GM18858 (cell line): Measurements from ENCODE around the gene GDF15.

ENCODE experiments used
- ATAC-seq: cut with Tn5 transposase; IDR thresholded peaks from one replicate; pipeline ENCODE4 v1.9.1; 2021; ENCODE audit not compliant: unreplicated experiment

Gene GDF15

GRCh38 chr19:18428787-18429674 lies 43.1 kb downstream of the GDF15 start:
- no peak for ATAC-seq

- no peak for ATAC-seq
Observed at GRCh38 chr19:18429717-18430416, 43.9 kb downstream of the GDF15 start.

GRCh38 chr19:18430417-18431144 lies 44.6 kb downstream of the GDF15 start:
- ATAC-seq: no peak

- no peak for ATAC-seq
Observed at GRCh38 chr19:18431351-18432197, 45.6 kb downstream of the GDF15 start.

- ATAC-seq: no peak
Observed at GRCh38 chr19:18432275-18433014, 46.5 kb downstream of the GDF15 start.

- no peak for ATAC-seq
Observed at GRCh38 chr19:18433015-18433691, 47.2 kb downstream of the GDF15 start.

GRCh38 chr19:18433735-18434398 lies 47.9 kb downstream of the GDF15 start:
- no peak for ATAC-seq

- ATAC-seq: no peak
Observed at GRCh38 chr19:18434411-18435175, 48.6 kb downstream of the GDF15 start.

- ATAC-seq: no peak
Observed at GRCh38 chr19:18435178-18435841, 49.4 kb downstream of the GDF15 start.

- ATAC-seq: no peak
Observed at GRCh38 chr19:18435842-18436670, 50.1 kb downstream of the GDF15 start.

GRCh38 chr19:18436671-18437490 lies 50.9 kb downstream of the GDF15 start:
- no peak for ATAC-seq

- no peak for ATAC-seq
Observed at GRCh38 chr19:18437491-18438330, 51.8 kb downstream of the GDF15 start, which contains the start of gene ISYNA1. ISYNA1 (minus strand) TSS chr19:18438133; CDS start chr19:18437979, 154 bp downstream.

GRCh38 chr19:18438331-18439024 lies 52.5 kb downstream of the GDF15 start:
- ATAC-seq: no peak
